HG03565 (cell line): ENCODE results near the gene CNTNAP2.

ENCODE experiments used
- ATAC-seq: cut with Tn5 transposase; IDR thresholded peaks from one replicate; pipeline ENCODE4 v1.9.1; 2021; ENCODE audit warnings: mild to moderate bottlenecking, moderate library complexity; ENCODE audit not compliant: unreplicated experiment

CNTNAP2 gene

DNA sequence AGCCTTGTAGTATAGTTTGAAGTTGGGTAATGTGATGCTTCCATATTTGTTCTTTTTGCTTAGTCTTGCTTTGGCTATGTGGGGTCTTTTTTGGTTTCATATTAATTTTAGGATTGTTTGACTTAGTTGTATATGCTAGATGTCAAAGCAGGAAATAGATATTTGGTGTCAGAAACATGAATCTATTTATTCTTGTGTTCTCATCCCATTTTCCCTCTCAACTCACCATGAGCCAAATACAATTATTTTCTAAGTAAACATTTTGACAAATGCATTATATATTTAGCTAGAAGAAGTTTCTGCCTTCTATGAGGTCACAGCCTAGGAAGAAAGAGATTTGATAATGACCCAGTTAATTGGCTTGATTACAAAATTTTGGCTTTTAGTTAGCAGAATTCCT is 1313.4 kb downstream of the CNTNAP2 start:
- ATAC-seq: no peak

DNA sequence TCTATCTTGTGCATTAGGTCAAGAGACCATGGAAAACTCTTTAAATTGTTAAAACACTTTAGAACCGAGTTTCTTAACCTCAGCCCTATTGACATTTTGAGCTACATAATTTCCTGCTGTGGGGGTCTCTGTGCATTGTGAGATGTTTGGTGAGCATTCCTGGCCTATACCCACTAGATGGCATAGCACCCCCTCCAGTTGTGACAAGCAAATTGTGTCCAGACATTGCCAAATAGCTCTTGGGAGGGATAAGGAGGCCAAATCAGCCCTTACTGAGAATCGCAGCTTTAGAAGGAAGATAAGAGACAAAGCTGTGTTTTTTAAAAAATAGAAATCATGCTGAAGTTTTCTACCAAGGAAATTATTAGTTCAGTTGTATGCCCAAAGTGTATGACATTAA is 1315.5 kb downstream of the CNTNAP2 start:
- no peak for ATAC-seq

DNA sequence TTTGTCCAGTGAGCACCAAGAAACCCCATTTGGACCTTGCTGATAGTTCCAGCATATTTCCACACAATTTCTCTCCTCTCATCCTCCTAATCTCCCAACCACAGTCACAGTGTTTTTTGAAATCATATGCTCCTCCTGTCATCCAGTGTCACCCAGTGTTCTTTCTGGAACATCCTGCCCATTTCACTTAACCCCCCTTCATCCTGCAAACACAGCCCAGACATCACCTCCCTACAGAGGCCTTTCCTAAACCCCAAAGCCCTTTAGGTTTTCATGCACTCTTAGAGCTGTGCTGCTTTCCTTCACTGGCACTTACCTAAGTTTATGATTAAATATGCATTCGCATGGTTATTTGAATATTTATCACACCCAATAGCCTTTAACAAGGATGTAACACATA is 1316.0 kb downstream of the CNTNAP2 start:
- ATAC-seq: no peak

DNA sequence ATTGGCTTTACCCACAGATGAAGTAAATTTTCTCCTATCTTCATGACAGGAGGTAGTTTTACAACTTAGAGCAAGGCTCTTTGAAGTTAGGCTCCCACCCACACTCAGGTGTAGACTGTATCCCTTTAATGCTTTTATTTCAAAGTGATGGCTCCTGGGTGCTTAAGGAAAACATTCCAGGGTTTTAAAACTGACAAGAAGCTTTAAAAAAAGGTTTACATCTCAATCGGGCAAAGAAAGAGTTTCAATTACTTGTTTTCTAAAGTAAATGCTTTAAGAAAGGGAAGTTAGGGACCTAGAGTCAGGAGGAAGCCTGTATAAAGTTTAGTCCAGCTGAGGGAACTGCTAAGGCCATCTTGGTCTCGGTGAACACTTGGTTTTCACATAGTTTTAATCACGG is 1320.1 kb downstream of the CNTNAP2 start:
- ATAC-seq: no peak

DNA sequence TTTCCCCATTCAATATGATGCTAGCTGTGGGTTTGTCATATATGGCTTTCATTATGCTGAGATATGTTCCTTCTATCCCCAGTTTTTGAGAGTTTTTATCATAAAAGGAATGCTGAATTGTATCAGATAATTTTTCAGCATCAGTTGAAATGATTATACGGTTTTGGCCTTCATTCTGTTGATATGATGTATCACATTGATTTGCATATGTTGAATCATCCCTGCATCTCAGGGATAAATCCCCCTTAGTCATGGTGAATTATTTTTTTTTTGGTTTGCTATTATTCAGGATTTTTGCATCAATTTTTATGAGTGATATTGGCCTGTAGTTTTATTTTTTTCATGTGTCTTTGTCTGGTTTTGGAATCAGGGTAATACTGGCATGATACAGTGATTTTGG is 1321.6 kb downstream of the CNTNAP2 start:
- no peak for ATAC-seq

DNA sequence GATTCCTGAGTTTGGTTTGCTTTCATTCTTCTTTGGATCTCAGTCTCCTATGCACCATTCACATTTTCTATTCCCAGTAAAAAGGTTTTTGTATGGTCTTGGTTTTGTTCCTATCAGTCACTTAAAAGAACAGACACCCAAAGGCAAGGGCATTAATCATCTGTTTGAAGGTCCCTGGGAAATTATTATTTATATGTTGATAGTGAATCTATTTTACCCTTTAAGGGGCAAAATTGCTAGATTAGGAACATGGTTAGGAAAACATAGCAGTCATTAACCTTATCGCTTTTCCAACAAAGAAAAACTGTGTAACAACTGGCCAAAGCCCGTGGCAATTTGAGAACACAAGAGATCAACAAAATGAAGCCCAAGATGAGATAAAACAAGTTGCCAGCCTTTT is 1327.3 kb downstream of the CNTNAP2 start:
- ATAC-seq: no peak

DNA sequence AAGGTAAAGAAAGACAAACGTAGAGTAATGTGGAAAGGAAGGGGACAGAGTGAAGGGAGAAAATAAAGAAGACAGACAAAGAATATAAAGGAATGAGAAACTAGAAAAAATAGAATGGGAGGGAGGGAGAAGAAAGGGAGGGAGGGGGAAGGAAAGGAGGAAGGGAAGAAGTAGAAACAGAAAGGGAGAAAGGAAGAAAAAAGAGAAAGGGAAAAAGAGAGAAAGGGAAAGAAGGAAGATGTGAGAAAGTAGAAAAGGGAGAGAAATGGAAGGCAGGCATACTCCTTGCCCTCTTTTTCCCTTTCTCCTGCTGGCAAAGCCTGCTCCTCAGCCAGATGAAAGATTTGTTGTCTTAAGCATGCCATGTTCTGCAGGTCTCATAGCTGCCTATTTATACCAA is 1336.2 kb downstream of the CNTNAP2 start:
- no peak for ATAC-seq

DNA sequence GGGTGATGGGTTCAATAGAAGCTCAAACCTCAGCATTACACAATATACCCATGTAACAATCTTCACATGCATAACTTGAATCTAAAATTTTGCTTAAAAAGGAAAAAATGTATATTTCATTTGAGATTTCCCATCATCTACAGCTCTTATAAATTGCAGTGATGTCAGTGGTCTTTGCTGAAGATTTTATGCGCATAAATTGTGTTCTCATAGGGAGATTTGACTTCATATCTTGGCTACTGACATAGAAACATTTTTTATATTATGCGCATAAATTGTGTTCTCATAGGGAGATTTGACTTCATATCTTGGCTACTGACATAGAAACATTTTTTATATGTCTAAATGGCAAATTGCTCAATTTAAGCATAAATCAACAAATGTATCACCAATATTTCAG is 1348.6 kb downstream of the CNTNAP2 start:
- no peak for ATAC-seq

DNA sequence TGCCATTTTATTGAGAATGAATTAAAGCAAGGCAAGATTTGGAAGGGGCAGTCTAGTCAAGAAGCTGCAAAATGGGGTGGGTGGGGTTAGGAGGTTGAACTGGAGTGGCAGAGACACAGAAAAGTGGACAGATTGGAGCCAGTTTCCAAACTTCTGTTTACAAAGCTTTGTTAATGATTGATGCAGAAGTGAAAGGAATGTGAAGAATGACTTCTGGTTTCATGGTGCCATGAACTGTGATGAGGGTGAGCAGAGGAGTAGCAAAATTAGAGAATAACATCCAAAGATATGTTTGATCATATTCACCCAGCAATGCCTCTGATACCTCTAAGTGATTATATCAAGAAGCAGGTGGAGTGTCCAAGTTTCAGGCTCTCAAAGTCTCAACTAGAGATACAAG is 1356.0 kb downstream of the CNTNAP2 start:
- no peak for ATAC-seq

DNA sequence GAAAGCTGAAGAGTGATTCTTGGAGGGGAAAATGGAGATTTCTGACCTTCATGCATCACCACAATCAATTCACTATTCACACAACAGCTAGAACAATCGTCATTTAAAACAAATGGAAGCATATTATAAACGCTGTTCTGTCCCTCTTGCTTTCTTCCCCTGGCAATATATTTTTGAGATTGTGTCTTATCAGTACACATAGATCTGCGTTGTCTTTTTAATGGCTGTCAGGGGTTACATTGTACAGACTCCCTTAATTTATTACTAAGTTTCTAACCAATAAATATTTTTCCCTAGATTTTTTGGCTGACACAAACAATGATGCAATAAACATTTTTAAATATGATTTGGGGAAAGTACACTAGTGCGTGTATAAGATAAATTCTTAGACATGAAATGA is 1358.3 kb downstream of the CNTNAP2 start:
- ATAC-seq: no peak

DNA sequence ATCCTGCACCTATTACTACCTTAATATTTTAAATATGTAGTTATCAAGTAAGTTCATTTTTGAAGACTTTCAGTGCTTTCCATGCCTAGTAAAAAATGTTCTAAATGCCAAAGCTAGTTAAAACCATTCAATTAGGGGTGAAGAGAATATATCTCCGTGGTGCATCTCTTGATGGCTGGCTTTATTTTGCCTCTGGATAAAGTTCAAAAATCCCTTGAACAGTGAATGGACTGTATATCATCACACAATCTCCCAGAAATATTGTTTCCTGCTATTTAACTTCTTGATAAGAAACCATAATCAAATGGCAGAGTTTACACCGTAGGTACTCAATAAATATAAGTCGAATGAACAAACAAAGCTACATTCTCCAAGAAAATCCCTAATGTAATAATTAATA is 1360.9 kb downstream of the CNTNAP2 start:
- ATAC-seq: no peak

DNA sequence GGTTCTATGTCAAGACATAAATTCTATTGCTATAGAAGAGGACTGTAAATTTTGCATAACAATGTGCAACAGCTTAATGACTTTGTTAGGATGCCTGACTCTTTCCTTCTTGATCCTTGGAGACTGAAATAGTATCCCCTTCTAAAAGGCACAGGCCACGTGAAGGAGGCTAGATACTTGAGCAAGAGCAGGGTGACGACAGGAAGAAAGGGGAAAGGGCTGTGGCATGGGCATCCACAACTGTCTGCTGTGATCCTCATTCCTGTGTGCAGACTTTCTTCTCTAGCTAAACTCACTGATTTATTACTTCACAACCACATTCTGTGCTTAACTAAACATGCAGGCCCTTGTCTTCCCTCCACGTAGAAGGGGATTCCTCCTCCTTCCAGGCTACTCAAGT is 1362.2 kb downstream of the CNTNAP2 start:
- no peak for ATAC-seq

DNA sequence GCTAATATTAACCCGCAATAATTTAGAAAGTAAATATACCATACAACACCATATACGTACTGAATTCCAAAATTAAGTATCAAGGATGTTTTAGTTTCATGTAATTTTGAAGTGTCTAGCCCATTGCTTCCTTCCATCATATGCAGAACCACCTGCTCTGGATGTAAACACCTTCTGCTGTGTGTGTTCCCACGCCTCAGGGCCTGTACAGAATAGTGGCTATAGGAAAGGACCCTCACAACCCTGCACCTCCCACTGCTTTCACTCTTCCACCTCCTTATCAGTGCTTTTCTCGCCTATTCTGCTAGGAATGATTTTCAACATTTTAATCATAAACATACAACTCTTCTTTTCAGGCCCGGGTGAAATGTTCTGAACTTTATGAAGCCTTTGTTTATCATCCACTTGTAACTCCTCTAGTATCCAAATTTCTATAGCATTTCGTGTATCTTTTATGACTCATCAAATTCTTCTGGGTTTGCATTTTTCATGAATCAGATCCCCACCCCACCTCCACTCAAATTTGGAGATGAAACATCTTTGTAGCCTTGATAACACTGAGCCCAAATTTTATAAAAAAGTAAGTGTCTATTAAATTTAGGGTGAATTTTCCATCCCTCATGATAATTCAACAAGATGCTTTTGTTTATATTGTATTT is 1367.2 kb downstream of the CNTNAP2 start:
- no peak for ATAC-seq

DNA sequence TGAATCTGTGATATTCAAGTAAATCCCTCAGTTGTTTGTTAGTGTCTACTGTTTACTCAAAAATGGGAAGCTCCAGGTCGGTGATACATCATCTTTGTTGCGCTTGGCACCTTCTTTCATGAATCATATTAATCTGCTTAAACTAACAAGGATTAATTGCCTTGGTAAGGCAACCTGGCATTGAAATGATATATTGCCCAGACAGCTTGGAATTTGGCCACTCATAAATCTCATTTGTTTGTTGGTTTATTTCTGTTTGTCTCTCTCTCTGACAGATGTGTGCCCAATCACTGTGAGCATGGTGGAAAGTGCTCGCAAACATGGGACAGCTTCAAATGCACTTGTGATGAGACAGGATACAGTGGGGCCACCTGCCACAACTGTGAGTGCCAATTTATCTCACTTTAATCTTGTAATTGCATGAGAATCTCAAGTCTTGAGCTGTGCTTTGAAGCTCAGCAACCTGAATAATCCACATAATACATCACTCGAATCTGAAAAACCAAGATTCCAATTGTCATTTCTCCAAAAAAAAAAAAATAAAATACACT is 1369.1 kb downstream of the CNTNAP2 start:
- ATAC-seq: no peak

DNA sequence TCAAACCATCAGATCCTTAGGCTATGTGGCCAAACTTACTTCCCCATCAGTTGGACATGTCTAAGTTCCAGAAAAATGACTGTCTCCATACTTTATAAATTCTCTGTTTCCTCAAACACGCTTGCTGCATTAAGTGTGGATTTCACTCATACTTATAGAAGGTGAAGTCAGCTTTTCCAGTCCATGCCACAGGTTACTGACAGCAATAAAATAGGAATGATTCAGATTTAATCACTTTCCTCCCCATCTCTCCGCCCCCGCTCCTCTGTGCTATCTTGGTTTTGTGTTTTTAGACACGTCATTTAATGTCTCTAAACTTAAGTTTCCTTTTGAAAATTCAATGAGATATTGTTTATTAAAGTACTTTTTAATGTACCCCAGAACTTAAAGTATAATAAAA is 1376.0 kb downstream of the CNTNAP2 start:
- ATAC-seq: no peak

DNA sequence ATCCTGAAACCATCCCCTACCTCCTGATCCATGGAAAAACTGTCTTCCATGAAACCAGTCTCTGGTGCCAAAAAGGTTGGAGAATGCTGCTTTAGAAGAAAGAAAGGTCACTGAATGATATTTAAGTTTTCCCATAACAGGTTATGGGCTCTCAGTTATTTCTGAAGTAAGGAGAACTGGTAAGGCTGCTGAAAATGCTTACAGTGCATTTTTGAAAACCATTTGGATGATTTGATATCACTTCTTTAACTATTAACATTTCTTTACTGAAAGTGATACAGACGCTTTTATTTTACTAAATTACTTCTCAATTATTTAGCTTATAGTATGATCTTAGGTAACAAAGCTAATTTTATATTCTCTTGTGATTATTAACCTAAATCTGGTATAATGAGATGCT is 1379.6 kb downstream of the CNTNAP2 start:
- ATAC-seq: no peak

DNA sequence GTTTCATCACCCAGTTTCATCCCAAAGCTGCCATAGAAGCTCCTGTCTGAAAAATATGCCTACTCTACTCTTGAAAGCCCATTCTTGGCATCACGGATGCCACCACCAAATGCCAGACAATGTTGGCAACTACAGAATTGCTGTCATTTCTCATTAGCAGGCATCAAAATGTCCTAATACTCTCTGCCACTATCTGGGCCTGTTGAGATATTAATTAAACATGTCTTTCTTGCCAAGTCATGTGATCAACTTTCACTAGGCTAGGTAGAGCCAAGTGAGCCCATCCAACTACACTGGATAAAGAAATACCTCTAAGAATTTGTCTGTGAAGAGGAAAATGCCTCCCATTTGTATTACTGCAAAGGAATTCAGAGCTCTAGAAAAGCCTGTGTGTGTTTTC is 1380.6 kb downstream of the CNTNAP2 start:
- no peak for ATAC-seq

DNA sequence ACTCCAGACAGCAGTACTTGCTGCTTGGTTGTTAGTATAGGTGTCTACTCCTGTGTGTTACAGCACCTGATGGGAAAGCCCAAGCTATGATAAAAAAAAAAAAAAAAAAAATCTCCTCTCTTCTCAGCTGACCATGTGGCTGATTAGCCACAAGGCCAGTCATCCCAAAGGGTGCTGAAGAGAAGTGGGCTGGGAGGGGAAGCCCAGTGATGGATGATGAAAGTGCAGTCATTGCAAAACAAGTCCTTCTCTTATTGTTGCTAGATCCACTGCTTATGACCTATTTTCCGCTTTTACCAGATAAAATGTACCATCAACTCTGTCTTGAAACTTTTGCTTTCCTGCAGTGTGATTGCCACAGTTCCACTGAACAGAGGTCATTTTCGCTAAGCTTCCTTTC is 1381.5 kb downstream of the CNTNAP2 start:
- no peak for ATAC-seq

DNA sequence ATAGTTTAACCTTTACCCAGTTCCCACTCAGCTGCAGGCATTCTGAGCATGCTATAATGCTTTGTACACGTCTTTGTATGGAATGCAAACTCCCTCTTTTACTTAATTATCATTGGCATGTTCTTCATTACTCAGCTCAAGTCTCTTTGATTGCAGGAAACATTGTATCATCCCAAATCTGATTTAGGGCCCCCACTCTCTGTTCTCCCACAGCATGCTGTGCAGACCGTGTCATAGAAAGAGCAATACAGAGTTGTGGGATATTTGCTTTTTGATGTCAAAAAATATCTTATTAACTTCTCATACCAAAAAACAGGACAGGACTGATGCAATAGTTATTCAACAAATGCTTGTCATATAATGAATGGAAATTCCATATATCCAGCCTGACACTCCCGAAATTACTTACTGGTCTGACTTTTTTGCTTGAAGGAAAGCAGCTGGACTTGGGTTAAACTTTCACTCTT is 1392.5 kb downstream of the CNTNAP2 start:
- ATAC-seq: no peak

DNA sequence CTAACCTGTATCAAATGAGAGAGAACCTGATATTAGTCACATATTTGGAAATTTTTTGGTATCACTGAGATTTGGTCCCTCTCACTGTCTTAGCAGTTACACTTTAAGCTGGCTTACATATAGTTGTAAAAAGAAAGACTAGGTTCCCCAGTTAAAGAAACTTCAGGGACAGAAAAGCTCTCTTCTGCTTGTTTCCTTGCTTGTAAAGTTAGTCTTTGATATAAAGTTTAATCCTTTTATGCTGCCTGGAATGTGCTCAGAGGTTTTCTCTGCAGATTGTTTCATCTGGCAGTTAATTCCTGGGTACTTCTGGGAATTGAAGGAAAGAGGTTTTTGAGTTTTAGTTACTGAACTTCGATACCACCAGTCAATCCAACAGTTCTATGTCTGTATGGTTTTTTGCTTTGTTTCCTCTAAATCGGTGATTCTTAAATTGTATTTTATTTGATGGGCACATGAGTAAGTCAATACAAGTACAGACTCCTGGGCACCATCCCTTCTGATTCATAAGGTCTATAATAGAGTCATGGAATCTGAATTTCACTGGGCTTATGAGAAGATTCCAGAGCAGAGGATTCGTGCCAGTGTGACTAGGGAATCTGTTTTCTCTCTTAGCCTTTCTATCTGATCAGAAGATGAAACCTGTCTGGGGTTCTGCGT is 1393.1 kb downstream of the CNTNAP2 start:
- ATAC-seq: no peak

DNA sequence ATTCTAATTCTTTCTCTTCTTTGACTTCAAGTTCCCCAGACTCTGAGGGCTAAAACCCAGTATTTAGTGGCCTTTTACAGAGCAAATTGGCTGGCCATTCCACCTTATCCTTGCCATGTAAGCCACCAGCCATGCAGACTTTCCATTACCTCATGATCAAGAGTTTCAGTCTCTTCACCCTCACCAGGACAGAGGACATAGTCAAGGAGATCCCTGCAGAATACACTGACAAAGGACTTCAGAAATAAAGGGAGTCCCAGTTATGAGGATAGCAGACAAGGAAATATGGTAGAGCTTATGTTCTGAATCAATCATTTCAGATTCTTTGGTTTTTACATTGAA is 1393.6 kb downstream of the CNTNAP2 start:
- ATAC-seq: no peak

DNA sequence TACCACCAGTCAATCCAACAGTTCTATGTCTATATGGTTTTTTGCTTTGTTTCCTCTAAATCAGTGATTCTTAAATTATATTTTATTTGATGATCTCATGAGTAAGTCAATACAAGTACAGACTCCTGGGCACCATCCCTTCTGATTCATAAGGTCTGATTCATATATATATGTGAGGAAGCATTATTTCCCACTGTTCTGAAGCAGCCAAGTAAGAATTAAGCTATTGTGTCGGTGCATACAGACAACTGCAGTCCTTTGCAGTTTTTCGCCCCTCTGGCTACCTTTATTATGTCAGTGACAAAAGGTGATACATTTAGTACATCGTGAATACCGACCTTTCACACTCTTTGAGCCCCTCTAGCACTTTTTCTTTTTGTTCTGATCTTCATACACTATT is 1394.3 kb downstream of the CNTNAP2 start:
- ATAC-seq: no peak

DNA sequence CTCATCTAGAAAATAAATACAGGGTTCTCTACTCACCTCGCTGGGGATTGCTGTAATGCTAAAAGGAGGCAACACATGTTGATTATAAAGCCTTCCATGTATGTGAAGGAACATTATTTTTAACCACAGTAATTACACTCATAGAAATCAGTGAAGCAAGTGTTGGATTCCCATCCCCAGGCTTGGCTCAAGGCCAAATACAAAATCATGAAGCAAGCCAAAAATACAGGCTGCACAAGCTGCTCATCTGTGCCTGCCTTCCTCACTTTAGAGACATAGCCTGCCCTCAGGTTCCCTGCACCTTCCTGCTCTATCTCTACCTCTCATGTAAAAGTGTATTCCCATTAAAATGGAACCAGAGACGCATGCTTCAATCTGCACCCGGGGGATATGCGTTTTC is 1396.8 kb downstream of the CNTNAP2 start:
- ATAC-seq: no peak
